Tibial nerve (tissue), 4 donors: Measurements from ENCODE around the gene RNF207. TPM values are rescaled to one million over a fixed set of nuclear protein-coding genes. Genes with fewer than 3 reads are reported as not detected.
A peak's percentile ranks its signal among the peaks of the same experiment; 100 is the strongest.

Source experiments
- DNase-seq, 2 donors: peaks; one replicate each; pipeline ENCODE4 v3.0.0-alpha.2; 2019; ENCODE audit warnings: low spot score in 2 of 2
- H3K27ac ChIP-seq, 4 donors: fragments of 200-600 bp; sonication (generic) in 3 of 4; one replicate each; pipeline ENCODE4 v1.5.1; 2017 to 2019; ENCODE audit warnings: mild to moderate bottlenecking in 1 of 4
- H3K27me3 ChIP-seq, 2 donors: fragments of 200-600 bp; sonication (generic) in 1 of 2; one replicate each; pipeline versions ENCODE4 v1.5.1 to v1.6.0; 2017 to 2019
- H3K36me3 ChIP-seq, 3 donors: fragments of 200-600 bp; sonication (generic); one replicate each; pipeline ENCODE4 v1.5.1; 2018 to 2019
- H3K4me1 ChIP-seq, 4 donors: fragments of 200-600 bp; sonication (generic) in 3 of 4; one replicate each; pipeline ENCODE4 v1.5.1; 2017 to 2019
- H3K4me3 ChIP-seq, 4 donors: fragments of 200-600 bp; sonication (generic) in 3 of 4; one replicate each; pipeline ENCODE4 v1.5.1; 2017 to 2019; ENCODE audit warnings: mild to moderate bottlenecking in 1 of 4, moderate library complexity in 1 of 4
- H3K9me3 ChIP-seq, 4 donors: fragments of 200-600 bp; sonication (generic) in 3 of 4; one replicate each; pipeline ENCODE4 v1.5.1; 2017 to 2019
- CTCF ChIP-seq, 5 experiments: fragments of 200-600 bp in 3 of 5; fragments of 450-650 bp in 2 of 5; sonication (generic) in 3 of 5; IDR thresholded peaks; one replicate each; pipeline ENCODE4 v1.5.1; 2016 to 2019; ENCODE audit warnings: antibody characterized with exemption in 5 of 5, mild to moderate bottlenecking in 3 of 5, moderate library complexity in 2 of 5
- EP300 ChIP-seq, 2 donors: sonication (generic); formaldehyde crosslinking; IDR thresholded peaks; one replicate each; pipeline ENCODE4 v1.6.1; 2017; ENCODE audit warnings: antibody characterized with exemption in 2 of 2, mild to moderate bottlenecking in 1 of 2
- POLR2A ChIP-seq, 2 donors: fragments of 450-650 bp; IDR thresholded peaks; one replicate each; pipeline ENCODE4 v1.6.1; 2017; ENCODE audit warnings: antibody characterized with exemption in 2 of 2, mild to moderate bottlenecking in 2 of 2, moderate library complexity in 2 of 2
- WGBS, 2 donors: methylation state at CpG; one replicate each; pipeline ENCODE4 v1.1.5; 2018; 5-methylcytosine and 5-hydroxymethylcytosine counted together
- total RNA-seq, 4 donors: library from RNA; depleted of rRNA; stranded (reverse); fragments of >200 nt; gene quantifications; one replicate each; pipeline ENCODE4 v1.1.0, GENCODE V29; 2016

The RNF207 gene
- total RNA-seq, 4 donors from 2014 or later, result 22.3 to 128 (median 42.3) TPM

DNA sequence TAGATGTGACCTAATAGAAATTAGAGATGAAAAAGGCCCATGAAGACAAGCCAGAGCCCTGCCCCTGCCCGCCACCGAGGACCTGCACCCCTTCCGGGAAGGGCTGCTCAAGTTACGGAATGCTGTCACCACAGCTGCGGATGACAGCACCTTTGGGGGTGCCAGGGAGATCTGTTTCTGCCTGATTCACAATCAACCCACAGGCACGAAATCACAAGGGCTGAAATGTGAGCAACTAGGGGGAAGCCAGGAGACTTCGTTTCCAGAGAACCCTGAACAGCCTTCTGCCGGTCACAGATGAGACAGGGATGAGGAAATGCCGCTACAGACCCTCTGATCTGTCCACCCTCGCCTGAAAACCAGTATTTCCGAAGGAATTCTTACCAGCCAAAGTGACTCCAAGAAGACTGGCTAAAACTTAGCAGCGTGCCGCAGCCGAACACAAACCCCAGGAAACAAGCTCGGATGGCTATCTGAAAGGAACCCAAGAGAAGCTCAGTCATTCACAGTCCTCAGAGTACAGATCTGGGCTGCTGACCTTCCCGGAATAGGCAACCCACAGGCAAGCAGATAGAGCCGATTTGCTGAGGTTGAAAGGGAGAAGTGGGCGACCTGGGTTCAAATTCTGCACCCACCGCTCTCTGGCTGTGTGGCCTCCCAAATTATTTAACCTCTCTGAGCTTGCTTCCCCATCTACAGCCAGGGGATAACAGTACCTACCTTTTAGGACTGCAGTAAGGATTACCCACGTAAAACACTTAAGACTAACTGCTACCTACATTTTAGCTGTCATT is 28.8 kb downstream of the RNF207 start:
- Histone ChIP-seq H3K27ac (peak overlapping the region in 2 of 4 donors; percentile 55 to 56), H3K4me3 (peak overlapping the region; percentile 65 to 75 (median 70)), H3K27me3 (peaks cover 0 to 16% of the 10 kb centered on the region in 2 donors), H3K9me3 (no peaks in the 10 kb centered on the region), H3K4me1 (peaks cover 0 to 19% (median 15%) of the 10 kb centered on the region in 4 donors), H3K36me3 (peaks cover 0 to 44% (median 14%) of the 10 kb centered on the region in 3 donors)
- TF ChIP-seq CTCF (IDR thresholded peaks at IDR 0.05) (no peak), POLR2A (IDR thresholded peaks at IDR 0.05) (no peak), EP300 (IDR thresholded peaks at IDR 0.05) (no peak)
- no peak for DNase-seq
- 28 to 38% methylated on average over 20 of the region's 20 CpGs for WGBS, 2 donors

DNA sequence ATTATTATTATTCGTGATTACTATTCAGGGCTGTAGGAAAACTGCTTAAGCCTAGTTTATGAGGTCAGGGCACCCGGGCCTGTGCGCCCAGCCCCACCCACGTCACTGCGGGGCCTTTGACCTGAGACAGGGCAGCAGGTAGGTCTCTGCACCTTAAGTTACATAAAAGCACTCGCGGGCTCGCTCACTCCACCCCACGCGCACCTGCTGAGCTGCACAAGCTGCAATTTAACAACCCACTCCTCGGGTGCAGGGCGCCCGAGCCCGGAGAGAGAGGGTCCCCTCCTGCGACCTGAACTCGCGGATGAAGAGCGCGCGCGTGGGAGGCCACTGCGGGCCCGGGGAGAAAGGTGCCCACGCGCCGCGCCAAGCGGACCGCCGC is 29.4 kb downstream of the RNF207 start:
- Histone ChIP-seq H3K27me3 (peaks cover 0 to 21% of the 10 kb centered on the region in 2 donors), H3K27ac (peak overlapping the region in 2 of 4 donors; percentile 55 to 56), H3K4me1 (peaks cover 0 to 19% (median 15%) of the 10 kb centered on the region in 4 donors), H3K36me3 (peaks cover 0 to 38% (median 14%) of the 10 kb centered on the region in 3 donors), H3K4me3 (peak overlapping the region; percentile 65 to 75 (median 70)), H3K9me3 (no peaks in the 10 kb centered on the region)
- DNase-seq, result no peak
- TF ChIP-seq CTCF (IDR thresholded peaks at IDR 0.05), result no peak
- TF ChIP-seq POLR2A (IDR thresholded peaks at IDR 0.05), result no peak
- no peak for TF ChIP-seq EP300 (IDR thresholded peaks at IDR 0.05)
- WGBS, 2 donors, result 0 to 2% methylated on average over 6 to 23 of the region's 30 CpGs

- peaks cover 0 to 29% (median 21%) of the 10 kb centered on the region in 4 donors for H3K4me1 ChIP-seq
These were observed 31.2 kb downstream of the RNF207 start for GRCh38 chr1:6237093-6237492.

DNA sequence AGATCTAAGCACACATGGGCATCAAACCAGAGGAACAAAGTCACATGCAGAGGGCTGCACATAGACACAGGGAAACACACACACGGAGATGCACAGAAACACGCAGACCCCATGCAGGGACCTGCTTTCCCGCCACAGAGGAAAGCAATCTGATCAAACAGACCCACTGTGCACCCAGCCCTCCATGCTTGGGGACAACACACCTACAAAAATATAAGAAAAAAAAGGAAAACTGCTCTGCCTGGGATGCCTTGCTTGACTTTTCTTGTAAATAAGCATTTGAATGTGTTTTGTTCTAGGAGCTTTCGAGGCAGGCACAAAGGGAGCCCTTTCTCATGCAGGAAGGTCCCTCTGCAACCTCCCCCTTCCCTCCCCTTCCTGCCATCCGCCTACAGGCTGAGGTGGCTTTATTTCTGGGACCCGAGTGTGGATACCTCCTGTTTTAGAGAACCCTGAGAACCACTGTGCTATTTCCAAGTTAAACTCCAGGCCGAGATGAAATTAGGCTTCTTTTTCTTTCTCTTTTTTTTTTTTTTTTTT is 33.4 kb downstream of the RNF207 start:
- TF ChIP-seq POLR2A (IDR thresholded peaks at IDR 0.05), result no peak
- no peak for TF ChIP-seq CTCF (IDR thresholded peaks at IDR 0.05)
- no peak for TF ChIP-seq EP300 (IDR thresholded peaks at IDR 0.05)
- 38 to 39% methylated on average over 7 of the region's 7 CpGs for WGBS, 2 donors
- peaks cover 0 to 32% (median 22%) of the 10 kb centered on the region in 4 donors for H3K4me1 ChIP-seq
- H3K27me3 ChIP-seq, result peaks cover 3 to 60% of the 10 kb centered on the region in 2 donors
- DNase-seq, result no peak
- H3K36me3 ChIP-seq, result no peaks in the 10 kb centered on the region
- no peak overlapping the region for H3K27ac ChIP-seq
- H3K9me3 ChIP-seq, result no peaks in the 10 kb centered on the region
- no peak overlapping the region for H3K4me3 ChIP-seq

More at GRCh38 chr1:6237093-6237492, 31.2 kb downstream of the RNF207 start:
- Histone ChIP-seq H3K4me3 (no peak overlapping the region), H3K27me3 (peaks cover 3 to 40% of the 10 kb centered on the region in 2 donors), H3K36me3 (peaks cover 0 to 20% (median 4%) of the 10 kb centered on the region in 3 donors), H3K9me3 (no peaks in the 10 kb centered on the region), H3K27ac (no peak overlapping the region)
- TF ChIP-seq POLR2A (IDR thresholded peaks at IDR 0.05) (no peak), CTCF (IDR thresholded peaks at IDR 0.05) (no peak), EP300 (IDR thresholded peaks at IDR 0.05) (no peak)
- WGBS, 2 donors, result 96 to 97% methylated on average over 4 of the region's 4 CpGs
- no peak for DNase-seq
